SH-SY5Y (cell line): ENCODE measurements around the gene MAG.

Source experiments
- GATA2 ChIP-seq: IDR thresholded peaks from 2 replicates; pipeline ENCODE4 v1.6.1; 2011; ENCODE audit warnings: mild to moderate bottlenecking, low read depth, low read length
- GATA3 ChIP-seq: IDR thresholded peaks from 2 replicates; pipeline ENCODE4 v1.6.1; 2011; ENCODE audit warnings: low read depth, mild to moderate bottlenecking, low read length, moderate library complexity

The MAG gene

GRCh38 chr19:35342430-35342829 lies 50.5 kb downstream of the MAG start:
- TF ChIP-seq GATA2 (no peak), GATA3 (no peak)

- no peak for TF ChIP-seq GATA3
Measured at GRCh38 chr19:35344511-35345031, 52.6 kb downstream of the MAG start.

- TF ChIP-seq GATA2 (no peak), GATA3 (no peak)
Measured at GRCh38 chr19:35345671-35346111, 53.7 kb downstream of the MAG start.

GRCh38 chr19:35346193-35347052 lies 54.5 kb downstream of the MAG start:
- no peak for TF ChIP-seq GATA2
- TF ChIP-seq GATA3, result no peak

- no peak for TF ChIP-seq GATA3
- TF ChIP-seq GATA2, result no peak
Measured at GRCh38 chr19:35347171-35347929, 55.4 kb downstream of the MAG start, which contains the start of gene FFAR1. TSS of gene FFAR1 (plus strand) at chr19:35347902. CDS start at chr19:35351552, 3,650 bp downstream.

GRCh38 chr19:35347930-35348298 lies 56.0 kb downstream of the MAG start:
- no peak for TF ChIP-seq GATA2

GRCh38 chr19:35348911-35349611 lies 57.1 kb downstream of the MAG start:
- TF ChIP-seq GATA3, result no peak
- TF ChIP-seq GATA2, result no peak

- TF ChIP-seq GATA3 (no peak), GATA2 (no peak)
Measured at GRCh38 chr19:35349614-35350521, 57.9 kb downstream of the MAG start.

- TF ChIP-seq GATA3 (no peak), GATA2 (no peak)
Measured at GRCh38 chr19:35350591-35350990, 58.6 kb downstream of the MAG start.

- TF ChIP-seq GATA3 (no peak), GATA2 (no peak)
Measured at GRCh38 chr19:35351411-35352176, 59.6 kb downstream of the MAG start.

GRCh38 chr19:35352177-35352447 lies 60.2 kb downstream of the MAG start:
- TF ChIP-seq GATA2 (no peak), GATA3 (no peak)

GRCh38 chr19:35352448-35353304 lies 60.7 kb downstream of the MAG start:
- no peak for TF ChIP-seq GATA3
- TF ChIP-seq GATA2, result no peak

GRCh38 chr19:35353635-35354034 lies 61.7 kb downstream of the MAG start:
- no peak for TF ChIP-seq GATA3
- TF ChIP-seq GATA2, result no peak
